K562 (cell line): Measurements from ENCODE around the gene FBL. TPM values are rescaled to one million over a fixed set of nuclear protein-coding genes. Genes with fewer than 3 reads are reported as not detected.

ENCODE experiments used
- ARID2 ChIP-seq: fragments of 450-650 bp; IDR thresholded peaks from 2 replicates; pipeline ENCODE4 v1.6.1; 2017; ENCODE audit warnings: antibody characterized with exemption, mild to moderate bottlenecking
- ASH1L ChIP-seq: fragments of 450-650 bp; IDR thresholded peaks from 2 replicates; pipeline ENCODE4 v1.6.1; 2018; ENCODE audit warnings: borderline replicate concordance, mild to moderate bottlenecking, low read depth; ENCODE audit not compliant: partially characterized antibody
- CCAR2 ChIP-seq: fragments of 200-400 bp; formaldehyde crosslinking; IDR thresholded peaks from 2 replicates; pipeline ENCODE4 v1.6.1; 2017; ENCODE audit warnings: mild to moderate bottlenecking, low read depth, low read length
- COPS2 ChIP-seq: fragments of 450-650 bp; conservative IDR thresholded peaks from 2 replicates; pipeline ENCODE4 v1.6.1; 2016; ENCODE audit warnings: mild to moderate bottlenecking, moderate library complexity
- CREM ChIP-seq: IDR thresholded peaks from 2 replicates; pipeline ENCODE4 v1.6.1; 2014; ENCODE audit warnings: antibody characterized with exemption, low read depth
- EHMT2 ChIP-seq: fragments of 450-650 bp; IDR thresholded peaks from 2 replicates; pipeline ENCODE4 v1.6.1; 2018; ENCODE audit warnings: antibody characterized with exemption
- ELF4 ChIP-seq: fragments of 450-650 bp; formaldehyde crosslinking; IDR thresholded peaks from 2 replicates; pipeline ENCODE4 v1.4.0; 2022; ENCODE audit warnings: missing genetic modification characterization
- ESRRA ChIP-seq: fragments of 450-650 bp; IDR thresholded peaks from 2 replicates; pipeline ENCODE4 v1.6.1; 2014; ENCODE audit warnings: low read depth, mild to moderate bottlenecking, moderate library complexity, borderline replicate concordance
- FOXM1 ChIP-seq, 2 experiments: fragments of 450-650 bp in 1 of 2; sonication (generic) in 1 of 2; formaldehyde crosslinking in 1 of 2; IDR thresholded peaks; 2 replicates each; pipeline versions ENCODE4 v1.6.1 to v1.9.0; 2017 to 2022; ENCODE audit warnings: low read depth in 2 of 2, mild to moderate bottlenecking in 2 of 2, missing genetic modification reagents in 1 of 2, moderate library complexity in 1 of 2
- HEY1 ChIP-seq: fragments of 250-450 bp; sonication (Bioruptor Pico); IDR thresholded peaks from 2 replicates; pipeline ENCODE4 v1.5.0; 2020; ENCODE audit warnings: mild to moderate bottlenecking, moderate library complexity, borderline replicate concordance
- HMGN3 ChIP-seq: IDR thresholded peaks from 2 replicates; pipeline ENCODE4 v1.6.1; 2011; ENCODE audit warnings: borderline replicate concordance, low read depth, mild to moderate bottlenecking, mixed read lengths, low read length; ENCODE audit not compliant: insufficient read length; ENCODE audit errors: extremely low read depth
- JUNB ChIP-seq: fragments of 450-650 bp; formaldehyde crosslinking; conservative IDR thresholded peaks from 2 replicates; pipeline ENCODE4 v1.4.0; 2020; ENCODE audit warnings: mild to moderate bottlenecking
- KAT8 ChIP-seq: fragments of 450-650 bp; IDR thresholded peaks from 2 replicates; pipeline ENCODE4 v1.6.1; 2016; ENCODE audit warnings: low read depth, mild to moderate bottlenecking
- NR2C1 ChIP-seq, 2 experiments: fragments of 450-650 bp; IDR thresholded peaks; 2 replicates each; pipeline ENCODE4 v1.6.1; 2017; ENCODE audit warnings: mild to moderate bottlenecking in 2 of 2, antibody characterized with exemption in 1 of 2, inconsistent platforms in 1 of 2, missing compliant biosample characterization in 1 of 2, missing genetic modification characterization in 1 of 2
- PHB ChIP-seq: fragments of 250-450 bp; sonication (Bioruptor Pico); IDR thresholded peaks from 2 replicates; pipeline ENCODE4 v1.5.0; 2021
- POLR3G ChIP-seq: IDR thresholded peaks from 2 replicates; pipeline ENCODE4 v1.6.1; 2011; ENCODE audit not compliant: insufficient read length, insufficient replicate concordance; ENCODE audit errors: extremely low read depth
- POU5F1 ChIP-seq: fragments of 150-350 bp; IDR thresholded peaks from 2 replicates; pipeline ENCODE4 v1.6.1; 2014; ENCODE audit warnings: borderline replicate concordance, low read length, low read depth, mild to moderate bottlenecking; ENCODE audit not compliant: partially characterized antibody
- SP1 ChIP-seq: sonication (generic); formaldehyde crosslinking; IDR thresholded peaks from 2 replicates; pipeline ENCODE4 v1.8.1; 2022; ENCODE audit warnings: mild to moderate bottlenecking, missing genetic modification reagents
- SRSF9 ChIP-seq: fragments of 200-400 bp; formaldehyde crosslinking; IDR thresholded peaks from 2 replicates; pipeline ENCODE4 v1.6.1; 2017; ENCODE audit warnings: low read depth, low read length, borderline replicate concordance
- TAF1 ChIP-seq: IDR thresholded peaks from 2 replicates; pipeline ENCODE4 v1.6.1; 2011; ENCODE audit warnings: mild to moderate bottlenecking, low read length, moderate library complexity; ENCODE audit not compliant: insufficient read depth, control insufficient read depth, severe bottlenecking; ENCODE audit errors: extremely low read depth
- TAF9B ChIP-seq: fragments of 450-650 bp; IDR thresholded peaks from 2 replicates; pipeline ENCODE4 v1.6.1; 2018; ENCODE audit warnings: mild to moderate bottlenecking; ENCODE audit not compliant: partially characterized antibody
- TBP ChIP-seq: optimal IDR thresholded peaks from 2 replicates; pipeline ENCODE3; 2011; ENCODE audit warnings: low read depth, low read length, improper control_type of control experiment
- ZC3H11A ChIP-seq: IDR thresholded peaks from 2 replicates; pipeline ENCODE4 v1.6.1; 2012; ENCODE audit warnings: low read depth, low read length, improper control_type of control experiment
- ZNF23 ChIP-seq: fragments of 250-450 bp; sonication (Bioruptor Pico); IDR thresholded peaks from 2 replicates; pipeline ENCODE4 v1.4.0; 2020; ENCODE audit warnings: mild to moderate bottlenecking
- ZNF316 ChIP-seq: fragments of 450-650 bp; IDR thresholded peaks from 2 replicates; pipeline ENCODE4 v1.6.1; 2016
- ZNF445 ChIP-seq: fragments of 250-450 bp; sonication (Bioruptor Pico); IDR thresholded peaks from 2 replicates; pipeline ENCODE4 v1.4.0; 2020; ENCODE audit warnings: low read depth, mild to moderate bottlenecking, moderate library complexity
- polyA plus RNA-seq, 8 experiments: library from polyadenylated mRNA; depleted of rRNA in 4 of 8; stranded (reverse) in 5 of 8; unstranded in 3 of 8; fragments of >200 nt; fragmentation: Nextera tagmentation in 2 of 8; fragmentation: Illumina TruSeq in 1 of 8; extraction: Ambion mirVana in 2 of 8; extraction: Trizol in 1 of 8; gene quantifications; 2 replicates each; pipeline versions ENCODE4 v1.2.1 to v1.2.3, GENCODE V29; 2011 to 2014; ENCODE audit warnings: inconsistent platforms in 1 of 8, missing spikeins in 1 of 8
- total RNA-seq, 7 experiments: library from RNA; depleted of rRNA in 6 of 7; stranded (reverse); fragments of >200 nt in 6 of 7; fragmentation: Illumina TruSeq in 2 of 7; extraction: Trizol in 2 of 7; gene quantifications; 2 replicates each; pipeline versions ENCODE4 v1.2.1 to v1.2.3, GENCODE V29; 2011 to 2021; ENCODE audit warnings: low replicate concordance in 1 of 7
- TF ChIP-seq, protein P1 (sequence below): sonication (generic); formaldehyde crosslinking; IDR thresholded peaks from 2 replicates; pipeline ENCODE4 v1.8.0; 2023; ENCODE audit warnings: mild to moderate bottlenecking, missing genetic modification reagents
- TF ChIP-seq, protein P2 (sequence below), 2 experiments: fragments of 450-650 bp; IDR thresholded peaks; 2 replicates each; pipeline ENCODE4 v1.6.1; 2016

FBL gene
- total and polyA plus RNA-seq, 9 of the 15 experiments (the other 6 are each of a cell fraction or from before 2014, with no cell fraction given): 201 to 1,696 (median 696) TPM

DNA sequence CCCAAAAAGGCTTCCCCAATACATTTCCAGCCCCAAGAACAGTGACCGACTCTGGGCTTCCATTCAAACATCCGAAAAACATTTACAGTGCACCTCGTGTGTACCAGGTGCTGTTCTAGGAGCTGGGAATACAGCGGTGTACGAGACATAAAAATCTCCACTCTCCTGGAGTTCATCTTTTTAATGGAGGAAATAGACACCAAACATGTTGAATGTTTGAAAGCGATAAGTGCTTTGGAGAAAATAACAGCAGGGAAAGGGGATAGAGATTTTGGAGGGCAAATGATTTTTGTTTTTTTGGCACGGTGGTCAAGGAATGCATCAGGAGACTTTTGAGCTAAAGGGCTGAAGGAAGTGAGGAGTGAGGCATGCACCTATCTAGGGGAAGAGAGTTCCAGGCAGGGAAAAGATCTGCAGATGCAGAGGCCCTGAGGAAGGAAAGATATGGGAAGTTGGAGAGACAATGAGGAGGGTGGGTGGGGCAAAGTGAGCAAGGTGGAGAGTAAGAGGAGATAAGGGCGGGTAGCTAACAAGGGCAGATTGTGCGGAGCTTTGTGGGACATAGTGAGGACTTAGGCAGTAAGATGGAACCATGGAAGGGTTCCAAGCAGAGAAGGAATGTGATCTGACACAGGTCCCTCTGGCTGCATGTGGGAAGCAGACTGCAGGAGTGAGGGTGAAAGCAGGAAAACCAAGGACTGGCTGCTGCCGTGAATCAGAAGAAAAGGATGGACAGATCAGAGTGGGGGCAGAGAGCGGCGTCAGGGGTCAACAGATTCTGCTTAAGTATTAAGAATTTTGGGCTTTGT is 703 bp upstream of the FBL start (continued):
- TF ChIP-seq, protein P1, sequence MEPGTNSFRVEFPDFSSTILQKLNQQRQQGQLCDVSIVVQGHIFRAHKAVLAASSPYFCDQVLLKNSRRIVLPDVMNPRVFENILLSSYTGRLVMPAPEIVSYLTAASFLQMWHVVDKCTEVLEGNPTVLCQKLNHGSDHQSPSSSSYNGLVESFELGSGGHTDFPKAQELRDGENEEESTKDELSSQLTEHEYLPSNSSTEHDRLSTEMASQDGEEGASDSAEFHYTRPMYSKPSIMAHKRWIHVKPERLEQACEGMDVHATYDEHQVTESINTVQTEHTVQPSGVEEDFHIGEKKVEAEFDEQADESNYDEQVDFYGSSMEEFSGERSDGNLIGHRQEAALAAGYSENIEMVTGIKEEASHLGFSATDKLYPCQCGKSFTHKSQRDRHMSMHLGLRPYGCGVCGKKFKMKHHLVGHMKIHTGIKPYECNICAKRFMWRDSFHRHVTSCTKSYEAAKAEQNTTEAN: no peak
- TF ChIP-seq TAF9B: no peak
- TF ChIP-seq ARID2: no peak
- TF ChIP-seq CREM: 0 out of 2 replicates have a peak, but pooled peaks have one; percentile 4
- TF ChIP-seq SP1 (CRISPR knock-in tag): no peak
- TF ChIP-seq ELF4 (CRISPR knock-in tag): peak; percentile 89
- no peak for TF ChIP-seq ESRRA
- peak; percentile 45; the same call in 1 of the 2 replicates for TF ChIP-seq FOXM1 (IDR thresholded peaks at IDR 0.05; ENCODE audit: low read depth)
- TF ChIP-seq FOXM1 (CRISPR knock-in tag; IDR thresholded peaks at IDR 0.05; ENCODE audit: low read depth): no peak
- TF ChIP-seq HMGN3: no peak
- peak; percentile 85 for TF ChIP-seq EHMT2
- TF ChIP-seq ZNF445 (CRISPR knock-in tag): no peak
- no peak for TF ChIP-seq PHB (CRISPR knock-in tag)
- TF ChIP-seq ZC3H11A: no peak
- TF ChIP-seq KAT8: no peak
- TF ChIP-seq ZNF23 (CRISPR knock-in tag): no peak
- TF ChIP-seq, protein P2, sequence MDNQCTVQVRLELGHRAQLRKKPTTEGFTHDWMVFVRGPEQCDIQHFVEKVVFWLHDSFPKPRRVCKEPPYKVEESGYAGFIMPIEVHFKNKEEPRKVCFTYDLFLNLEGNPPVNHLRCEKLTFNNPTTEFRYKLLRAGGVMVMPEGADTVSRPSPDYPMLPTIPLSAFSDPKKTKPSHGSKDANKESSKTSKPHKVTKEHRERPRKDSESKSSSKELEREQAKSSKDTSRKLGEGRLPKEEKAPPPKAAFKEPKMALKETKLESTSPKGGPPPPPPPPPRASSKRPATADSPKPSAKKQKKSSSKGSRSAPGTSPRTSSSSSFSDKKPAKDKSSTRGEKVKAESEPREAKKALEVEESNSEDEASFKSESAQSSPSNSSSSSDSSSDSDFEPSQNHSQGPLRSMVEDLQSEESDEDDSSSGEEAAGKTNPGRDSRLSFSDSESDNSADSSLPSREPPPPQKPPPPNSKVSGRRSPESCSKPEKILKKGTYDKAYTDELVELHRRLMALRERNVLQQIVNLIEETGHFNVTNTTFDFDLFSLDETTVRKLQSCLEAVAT (IDR thresholded peaks at IDR 0.05): peak in 1 of 2 experiments; percentile 34; a peak in 1 of 4 replicates
- TF ChIP-seq TBP: no peak
- TF ChIP-seq POU5F1: no peak
- no peak for TF ChIP-seq HEY1 (CRISPR knock-in tag)
- TF ChIP-seq JUNB (CRISPR knock-in tag): no peak
- no peak for TF ChIP-seq TAF1
- TF ChIP-seq ASH1L: peak; percentile 0
- TF ChIP-seq COPS2: no peak
- no peak for TF ChIP-seq CCAR2
- TF ChIP-seq ZNF316: no peak
- no peak for TF ChIP-seq POLR3G
- TF ChIP-seq NR2C1 (IDR thresholded peaks at IDR 0.05): no peak
- TF ChIP-seq NR2C1 (tag; IDR thresholded peaks at IDR 0.05): no peak
- TF ChIP-seq SRSF9: no peak
